Measurements from ENCODE around the gene ST6GALNAC3.

- TF ChIP-seq GATA2 (IDR thresholded peaks at IDR 0.05; ENCODE audit: low read depth, low read length) (no peak), GATA3 (IDR thresholded peaks at IDR 0.05; ENCODE audit: low read depth, low read length) (no peak)
Observed at GRCh38 chr1:76627498-76627897, 553.0 kb downstream of the ST6GALNAC3 start.
